Measurements from ENCODE around the gene TET3. TPM values are rescaled to one million over a fixed set of nuclear protein-coding genes. Genes with fewer than 3 reads are reported as not detected.

The TET3 gene
- polyA plus RNA-seq, 1 donor (not counting 4 experiments of a cell fraction or from before 2014, with no cell fraction given), result 2.9 TPM

DNA sequence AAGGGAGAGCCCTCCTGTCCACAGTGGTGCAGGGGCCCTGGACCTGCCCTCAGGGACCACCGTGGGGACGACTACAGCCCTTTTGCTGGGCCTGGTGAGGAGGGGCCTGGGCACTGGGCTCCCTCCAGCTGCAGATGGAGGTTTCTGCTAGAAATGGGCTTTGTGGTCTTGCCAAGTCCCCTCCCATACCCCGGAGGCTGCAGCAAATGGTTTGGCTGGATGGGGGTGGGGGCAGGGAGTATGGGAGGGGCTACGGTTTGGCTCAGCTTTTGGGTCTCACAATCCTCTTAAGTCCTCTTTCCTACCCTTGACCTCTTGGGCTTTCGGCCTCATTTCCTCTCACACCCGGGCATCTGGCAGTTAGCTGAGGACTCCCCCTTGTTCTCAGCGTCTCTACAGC lies 21.7 kb downstream of the TET3 start:
- no peak overlapping the region for H2AFZ ChIP-seq (ENCODE audit: control insufficient read depth, low read length)

DNA sequence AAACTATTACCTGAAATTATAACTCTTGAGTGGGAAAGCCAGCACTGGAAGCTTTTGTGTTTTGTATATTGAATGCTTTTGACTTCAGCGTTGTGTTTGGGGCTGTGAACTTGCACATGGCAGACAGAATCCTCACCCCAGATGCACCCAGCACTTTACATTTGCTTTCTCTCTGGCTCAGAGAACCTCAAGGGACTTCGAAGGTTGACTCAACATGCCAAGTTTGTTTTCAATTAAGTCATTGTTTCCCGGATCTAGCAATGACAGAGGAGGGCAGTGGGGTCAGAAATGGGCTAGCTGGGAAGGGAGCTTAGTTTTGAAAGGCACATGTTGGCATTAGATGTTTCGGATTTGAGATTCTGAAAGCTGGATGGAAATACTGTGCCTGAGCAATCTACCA lies 22.4 kb downstream of the TET3 start:
- Histone ChIP-seq H3K4me2 (ENCODE audit: control insufficient read depth, extremely low read depth, insufficient read depth, low read depth, low read length) (no peak overlapping the region), H3K27me3 (ENCODE audit: control insufficient read depth, extremely low read depth, insufficient read depth, low read length) (no peaks in the 10 kb centered on the region)
- no peak for FAIRE-seq

More for the DNA sequence above, 21.7 kb downstream of the TET3 start:
- peaks cover 16% of the 10 kb centered on the region for H4K20me1 ChIP-seq (ENCODE audit: control insufficient read depth, extremely low read depth, insufficient read depth, low read length)
- peaks cover 2 to 9% of the 10 kb centered on the region in 2 experiments for H3K36me3 ChIP-seq (ENCODE audit: control insufficient read depth in 2 of 2, extremely low read depth in 1 of 2, insufficient read depth in 2 of 2, low read length in 2 of 2)
- H3K79me2 ChIP-seq (ENCODE audit: control insufficient read depth, insufficient read depth, low read length), result peaks cover 46% of the 10 kb centered on the region
- H3K27me3 ChIP-seq (ENCODE audit: control insufficient read depth, extremely low read depth, insufficient read depth, low read length), result no peaks in the 10 kb centered on the region
- peaks cover 3% of the 10 kb centered on the region for H3K9me1 ChIP-seq (ENCODE audit: control insufficient read depth, extremely low read depth, insufficient read depth, low read length)
- DNase-seq (ENCODE audit: low read depth, low spot score), result no peak
- no peak overlapping the region for H3K27ac ChIP-seq (ENCODE audit: control insufficient read depth, insufficient read depth, low read length)
- H3K4me2 ChIP-seq (ENCODE audit: control insufficient read depth, extremely low read depth, insufficient read depth, low read depth, low read length), result no peak overlapping the region
- no peak overlapping the region for H3K4me3 ChIP-seq (ENCODE audit: control insufficient read depth in 2 of 3, extremely low read depth in 1 of 3, insufficient read depth in 2 of 3, low read depth in 1 of 3, low read length in 3 of 3)
- dilution Hi-C loops (cut with MboI; ENCODE audit: extremely low pct_ligation_motif_present, low sequenced_read_pairs), result no loop called here
- no peak for FAIRE-seq
- H3K9ac ChIP-seq (ENCODE audit: control insufficient read depth, extremely low read depth, insufficient read depth, low read length), result no peak overlapping the region
- H3K9me3 ChIP-seq (ENCODE audit: control insufficient read depth, low read depth, low read length), result no peaks in the 10 kb centered on the region
- TF ChIP-seq, protein P1, sequence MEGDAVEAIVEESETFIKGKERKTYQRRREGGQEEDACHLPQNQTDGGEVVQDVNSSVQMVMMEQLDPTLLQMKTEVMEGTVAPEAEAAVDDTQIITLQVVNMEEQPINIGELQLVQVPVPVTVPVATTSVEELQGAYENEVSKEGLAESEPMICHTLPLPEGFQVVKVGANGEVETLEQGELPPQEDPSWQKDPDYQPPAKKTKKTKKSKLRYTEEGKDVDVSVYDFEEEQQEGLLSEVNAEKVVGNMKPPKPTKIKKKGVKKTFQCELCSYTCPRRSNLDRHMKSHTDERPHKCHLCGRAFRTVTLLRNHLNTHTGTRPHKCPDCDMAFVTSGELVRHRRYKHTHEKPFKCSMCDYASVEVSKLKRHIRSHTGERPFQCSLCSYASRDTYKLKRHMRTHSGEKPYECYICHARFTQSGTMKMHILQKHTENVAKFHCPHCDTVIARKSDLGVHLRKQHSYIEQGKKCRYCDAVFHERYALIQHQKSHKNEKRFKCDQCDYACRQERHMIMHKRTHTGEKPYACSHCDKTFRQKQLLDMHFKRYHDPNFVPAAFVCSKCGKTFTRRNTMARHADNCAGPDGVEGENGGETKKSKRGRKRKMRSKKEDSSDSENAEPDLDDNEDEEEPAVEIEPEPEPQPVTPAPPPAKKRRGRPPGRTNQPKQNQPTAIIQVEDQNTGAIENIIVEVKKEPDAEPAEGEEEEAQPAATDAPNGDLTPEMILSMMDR (optimal IDR thresholded peaks at IDR 0.05 in 1 of 3, IDR thresholded peaks at IDR 0.05 in 1 of 3, conservative IDR thresholded peaks at IDR 0.05 in 1 of 3; ENCODE audit: extremely low read depth in 1 of 3, insufficient read depth in 2 of 3, low read length in 3 of 3), result no peak
- TF ChIP-seq EZH2 (IDR thresholded peaks at IDR 0.05; ENCODE audit: low read length), result no peak
- peaks cover 43% of the 10 kb centered on the region for H3K4me1 ChIP-seq (ENCODE audit: control insufficient read depth, extremely low read depth, insufficient read depth, low read length)

More for the DNA sequence above, 22.4 kb downstream of the TET3 start:
- H4K20me1 ChIP-seq (ENCODE audit: control insufficient read depth, extremely low read depth, insufficient read depth, low read length), result peaks cover 10% of the 10 kb centered on the region
- H3K79me2 ChIP-seq (ENCODE audit: control insufficient read depth, insufficient read depth, low read length), result peaks cover 47% of the 10 kb centered on the region
- DNase-seq (ENCODE audit: low read depth, low spot score), result no peak
- peaks cover 36% of the 10 kb centered on the region for H3K4me1 ChIP-seq (ENCODE audit: control insufficient read depth, extremely low read depth, insufficient read depth, low read length)
- H3K36me3 ChIP-seq (ENCODE audit: control insufficient read depth in 2 of 2, extremely low read depth in 1 of 2, insufficient read depth in 2 of 2, low read length in 2 of 2), result peaks cover 2 to 9% of the 10 kb centered on the region in 2 experiments
- TF ChIP-seq, protein P1 (optimal IDR thresholded peaks at IDR 0.05 in 1 of 3, IDR thresholded peaks at IDR 0.05 in 1 of 3, conservative IDR thresholded peaks at IDR 0.05 in 1 of 3; ENCODE audit: extremely low read depth in 1 of 3, insufficient read depth in 2 of 3, low read length in 3 of 3), result no peak
- no peak for TF ChIP-seq EZH2 (IDR thresholded peaks at IDR 0.05; ENCODE audit: low read length)
- dilution Hi-C loops (cut with MboI; ENCODE audit: extremely low pct_ligation_motif_present, low sequenced_read_pairs), result no loop called here
- no peaks in the 10 kb centered on the region for H3K9me3 ChIP-seq (ENCODE audit: control insufficient read depth, low read depth, low read length)
- H3K9me1 ChIP-seq (ENCODE audit: control insufficient read depth, extremely low read depth, insufficient read depth, low read length), result peaks cover 3% of the 10 kb centered on the region
- no peak overlapping the region for H3K27ac ChIP-seq (ENCODE audit: control insufficient read depth, insufficient read depth, low read length)
- no peak overlapping the region for H3K9ac ChIP-seq (ENCODE audit: control insufficient read depth, extremely low read depth, insufficient read depth, low read length)
- H2AFZ ChIP-seq (ENCODE audit: control insufficient read depth, low read length), result no peak overlapping the region
- H3K4me3 ChIP-seq (ENCODE audit: control insufficient read depth in 2 of 3, extremely low read depth in 1 of 3, insufficient read depth in 2 of 3, low read depth in 1 of 3, low read length in 3 of 3), result no peak overlapping the region

All from keratinocyte (primary cell).